Left lung (tissue), 10 donors: Measurements from ENCODE around the gene SELENOK. TPM values are rescaled to one million over a fixed set of nuclear protein-coding genes. Genes with fewer than 3 reads are reported as not detected.

Experiments
- ATAC-seq: fragments of 200-7000 bp; cut with Tn5 transposase; one replicate; pipeline ENCODE4 v1.9.1; 2020; ENCODE audit warnings: moderate library complexity
- DNase-seq, 4 donors: peaks; one replicate each; pipeline ENCODE4 v3.0.0-alpha.2; 2013 to 2020
- H3K27ac ChIP-seq, 2 donors: fragments of 200-600 bp; sonication (generic) in 1 of 2; one replicate each; pipeline versions ENCODE4 v1.5.0 to v1.8.0; 2020 to 2021
- H3K27me3 ChIP-seq, 2 donors: fragments of 200-600 bp; sonication (generic) in 1 of 2; one replicate each; pipeline versions ENCODE4 v1.5.0 to v1.8.0; 2020 to 2021
- H3K36me3 ChIP-seq, 2 donors: fragments of 200-600 bp; sonication (generic) in 1 of 2; one replicate each; pipeline versions ENCODE4 v1.5.0 to v1.8.0; 2020 to 2021
- H3K4me1 ChIP-seq, 2 donors: fragments of 200-600 bp; one replicate each; pipeline ENCODE4 v1.8.0; 2021
- H3K4me3 ChIP-seq, 2 donors: fragments of 200-600 bp; sonication (generic) in 1 of 2; one replicate each; pipeline versions ENCODE4 v1.5.0 to v1.8.0; 2020 to 2021; ENCODE audit warnings: mild to moderate bottlenecking in 1 of 2
- H3K9me3 ChIP-seq, 2 donors: fragments of 200-600 bp; sonication (generic) in 1 of 2; one replicate each; pipeline versions ENCODE4 v1.5.0 to v1.8.0; 2020 to 2021
- intact Hi-C, 2 donors: fragments of 100-400 bp; cut with DNase I; formaldehyde crosslinking; loops; one replicate each; pipeline versions ENCODE4 v1.11.2 to v1.14.2; 2022
- polyA plus RNA-seq, 6 donors: library from polyadenylated mRNA; unstranded; fragments of 120-200 nt; gene quantifications; one replicate each; pipeline ENCODE4 v1.2.1, GENCODE V29; 2013; ENCODE audit not compliant: insufficient read length in 6 of 6
- total RNA-seq, 2 donors: library from RNA; stranded (reverse); fragmentation: NEBNext Ultra II Directional; extraction: Animal tissue kit (Norgen Biotek cat#: 25700); gene quantifications; one replicate each; pipeline ENCODE4 v1.2.1, GENCODE V29; 2021
- TF ChIP-seq, protein P1 (sequence below), 2 donors: fragments of 200-600 bp; sonication (generic) in 1 of 2; IDR thresholded peaks; one replicate each; pipeline versions ENCODE4 v1.5.0 to v1.8.0; 2021; ENCODE audit warnings: antibody characterized with exemption in 2 of 2
- donor health status: DM: no; HTN: yes; CAD: no.
- donor health status: DM: no; HTN: no; CAD: no.

Gene SELENOK
- total and polyA plus RNA-seq, 8 donors: 34.7 to 59.7 (median 58.2) TPM

DNA sequence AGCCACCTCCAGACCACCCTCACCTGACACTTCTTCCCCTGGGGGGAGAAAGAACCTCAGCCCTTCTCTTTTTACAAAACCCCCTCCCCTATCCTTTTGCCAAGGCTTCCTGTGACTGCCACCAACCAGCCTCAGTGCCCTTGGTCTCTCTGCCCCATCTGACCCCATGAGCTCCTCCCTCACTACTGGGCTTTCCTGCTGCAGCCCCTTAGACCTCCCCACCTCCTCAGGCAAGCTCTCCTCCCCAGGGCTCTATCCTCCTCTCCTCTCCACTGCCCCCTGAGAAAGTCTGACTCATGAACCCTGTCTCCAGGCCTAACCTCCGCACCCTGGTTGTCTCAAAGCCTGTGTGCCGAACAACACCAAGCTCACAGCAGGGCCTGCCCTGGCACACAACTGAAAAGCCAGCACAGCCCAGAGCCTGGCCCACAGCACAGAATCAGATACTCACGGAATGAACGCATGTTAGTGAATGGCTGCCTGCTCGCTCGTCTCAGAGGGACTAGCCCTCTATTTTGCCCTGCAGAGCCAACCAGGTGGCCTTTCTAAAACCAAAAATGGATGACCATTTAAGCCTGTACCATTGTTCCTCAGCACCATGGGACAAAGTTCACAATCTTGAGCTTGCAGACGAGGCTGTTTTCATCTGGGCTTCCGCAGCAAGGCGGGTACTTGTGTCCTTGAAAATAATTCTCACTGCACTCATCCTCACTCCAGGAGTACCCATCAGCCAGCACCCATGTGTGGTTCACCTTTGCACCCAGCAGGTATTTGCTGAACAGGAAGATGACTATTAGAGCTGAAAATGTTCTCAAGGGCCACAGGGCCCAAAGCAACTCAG, 47.2 kb downstream of the SELENOK start:
- Histone ChIP-seq H3K27me3 (peaks cover 0 to 52% of the 10 kb centered on the region in 2 donors), H3K9me3 (no peaks in the 10 kb centered on the region), H3K27ac (no peak overlapping the region), H3K36me3 (no peaks in the 10 kb centered on the region), H3K4me1 (peaks cover 0 to 24% of the 10 kb centered on the region in 2 donors), H3K4me3 (no peak overlapping the region)
- ATAC-seq (no peak), DNase-seq (no peak)
- TF ChIP-seq, protein P1, sequence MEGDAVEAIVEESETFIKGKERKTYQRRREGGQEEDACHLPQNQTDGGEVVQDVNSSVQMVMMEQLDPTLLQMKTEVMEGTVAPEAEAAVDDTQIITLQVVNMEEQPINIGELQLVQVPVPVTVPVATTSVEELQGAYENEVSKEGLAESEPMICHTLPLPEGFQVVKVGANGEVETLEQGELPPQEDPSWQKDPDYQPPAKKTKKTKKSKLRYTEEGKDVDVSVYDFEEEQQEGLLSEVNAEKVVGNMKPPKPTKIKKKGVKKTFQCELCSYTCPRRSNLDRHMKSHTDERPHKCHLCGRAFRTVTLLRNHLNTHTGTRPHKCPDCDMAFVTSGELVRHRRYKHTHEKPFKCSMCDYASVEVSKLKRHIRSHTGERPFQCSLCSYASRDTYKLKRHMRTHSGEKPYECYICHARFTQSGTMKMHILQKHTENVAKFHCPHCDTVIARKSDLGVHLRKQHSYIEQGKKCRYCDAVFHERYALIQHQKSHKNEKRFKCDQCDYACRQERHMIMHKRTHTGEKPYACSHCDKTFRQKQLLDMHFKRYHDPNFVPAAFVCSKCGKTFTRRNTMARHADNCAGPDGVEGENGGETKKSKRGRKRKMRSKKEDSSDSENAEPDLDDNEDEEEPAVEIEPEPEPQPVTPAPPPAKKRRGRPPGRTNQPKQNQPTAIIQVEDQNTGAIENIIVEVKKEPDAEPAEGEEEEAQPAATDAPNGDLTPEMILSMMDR (IDR thresholded peaks at IDR 0.05): no peak
- intact Hi-C loops: no loop called here

DNA sequence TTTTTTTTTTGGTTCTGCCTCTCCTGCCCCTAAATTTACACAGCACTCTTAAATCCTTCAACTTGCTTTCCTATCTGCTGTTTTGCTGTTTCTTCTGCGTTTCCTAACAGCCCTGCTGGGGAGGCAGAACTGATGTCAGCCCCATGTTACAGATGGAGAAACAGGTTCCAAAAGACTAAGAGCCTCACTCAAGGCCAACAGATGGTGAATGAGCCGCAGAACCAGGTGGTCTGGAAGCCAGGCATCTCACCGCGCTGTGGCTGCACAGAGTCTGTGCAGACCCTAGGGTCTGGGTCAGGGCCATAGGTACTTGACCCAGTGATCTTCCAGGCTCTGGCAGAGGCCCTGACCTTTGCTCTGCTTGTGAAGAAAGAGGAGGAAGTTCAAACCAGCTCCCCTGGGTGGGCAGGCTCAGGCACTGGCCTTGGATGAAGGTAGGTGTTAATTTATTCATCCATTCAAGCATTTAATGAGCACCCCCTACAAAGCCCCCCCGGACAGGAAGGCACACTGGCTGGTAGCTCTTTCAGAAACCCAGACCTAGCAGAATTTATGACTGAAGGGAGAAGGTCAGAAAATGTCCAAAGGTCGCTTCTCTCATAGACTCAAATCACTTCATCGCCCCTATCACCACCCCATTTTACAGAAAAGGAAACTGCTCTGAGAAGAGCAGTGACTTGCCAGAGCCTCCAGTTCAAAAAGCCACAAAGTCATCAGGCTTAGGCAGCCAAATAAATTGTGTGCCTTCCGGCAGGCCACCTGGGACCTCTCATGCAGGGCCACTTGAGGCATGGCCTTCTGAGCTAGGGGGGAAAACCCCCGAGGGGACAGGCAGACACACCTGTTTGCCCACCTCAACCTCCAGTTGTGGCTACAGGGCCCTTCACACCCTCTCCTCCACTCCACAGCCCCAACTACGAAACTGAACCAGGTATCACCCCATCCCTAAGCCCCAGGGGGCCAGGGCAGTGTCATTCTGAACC, 48.2 kb downstream of the SELENOK start:
- Histone ChIP-seq H3K4me1 (peaks cover 0 to 24% of the 10 kb centered on the region in 2 donors), H3K36me3 (no peaks in the 10 kb centered on the region), H3K27ac (no peak overlapping the region), H3K4me3 (no peak overlapping the region), H3K27me3 (peaks cover 0 to 49% of the 10 kb centered on the region in 2 donors), H3K9me3 (no peaks in the 10 kb centered on the region)
- TF ChIP-seq, protein P1 (IDR thresholded peaks at IDR 0.05): no peak
- DNase-seq: no peak
- ATAC-seq: no peak
- intact Hi-C loops: no loop called here

DNA sequence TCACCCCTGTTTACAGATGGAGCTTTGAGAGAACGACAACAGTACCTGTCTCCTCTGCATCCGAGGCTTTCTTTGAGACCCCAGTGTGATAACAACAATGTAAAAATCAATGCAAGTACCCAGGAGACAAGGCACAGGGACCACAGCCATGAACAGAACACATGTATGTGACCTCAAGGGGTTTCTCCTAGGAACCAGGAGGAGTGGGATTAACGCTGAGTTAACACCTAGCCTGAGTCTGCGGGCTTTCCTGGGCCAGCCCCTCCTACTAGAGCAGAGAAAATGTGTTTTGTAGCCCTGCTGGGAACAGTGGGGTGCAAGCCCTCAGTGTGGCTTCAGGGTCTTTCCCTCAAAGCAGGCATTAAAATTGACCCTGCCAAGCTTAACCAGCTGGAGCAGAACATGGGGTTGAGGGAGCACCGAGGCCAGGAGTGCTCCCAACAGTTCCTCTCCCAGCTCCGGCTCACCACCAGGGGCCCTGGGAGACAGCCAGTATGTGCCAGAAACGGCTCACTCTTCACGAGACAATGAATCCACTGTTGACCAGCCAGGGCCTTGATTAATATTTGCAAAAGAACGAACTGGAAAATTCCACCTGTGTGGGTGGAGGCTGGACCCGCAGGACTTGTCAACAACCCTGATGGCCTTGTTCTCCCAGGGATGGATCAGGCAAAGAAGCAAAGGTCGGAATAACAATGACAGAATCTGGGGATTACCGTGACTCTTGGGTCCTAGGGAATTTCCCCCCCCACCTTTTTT, 49.0 kb downstream of the SELENOK start:
- H3K27me3 ChIP-seq: peaks cover 0 to 40% of the 10 kb centered on the region in 2 donors
- no peaks in the 10 kb centered on the region for H3K36me3 ChIP-seq
- H3K4me3 ChIP-seq: no peak overlapping the region
- no peak overlapping the region for H3K27ac ChIP-seq
- intact Hi-C loops: no loop called here
- DNase-seq: peak in 1 of 4 donors; percentile 64
- H3K4me1 ChIP-seq: peaks cover 0 to 24% of the 10 kb centered on the region in 2 donors
- peak; percentile 27 for ATAC-seq
- no peaks in the 10 kb centered on the region for H3K9me3 ChIP-seq
- TF ChIP-seq, protein P1 (IDR thresholded peaks at IDR 0.05): no peak

DNA sequence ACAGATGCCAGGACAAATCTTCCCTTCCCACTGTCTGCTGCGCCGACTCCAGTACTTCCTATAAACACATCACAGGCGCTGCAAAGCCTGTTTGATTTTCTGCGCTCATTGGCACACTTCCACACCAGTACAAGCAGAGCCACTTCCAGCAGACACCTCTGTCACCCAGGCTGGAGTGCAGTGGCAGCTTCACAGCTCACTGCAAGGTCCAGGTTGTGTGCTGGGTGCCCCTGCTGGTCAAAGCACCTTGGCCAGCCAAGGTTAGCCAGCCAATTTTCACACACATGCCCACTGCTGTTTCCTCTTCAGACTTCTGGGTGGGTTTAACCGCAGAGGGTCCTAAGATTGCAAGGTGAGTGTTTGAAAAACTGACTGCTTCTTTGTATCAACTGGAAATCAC, 50.4 kb downstream of the SELENOK start:
- no peak for DNase-seq
- TF ChIP-seq, protein P1 (IDR thresholded peaks at IDR 0.05): no peak
- Histone ChIP-seq H3K27me3 (peaks cover 0 to 27% of the 10 kb centered on the region in 2 donors), H3K9me3 (no peaks in the 10 kb centered on the region), H3K4me1 (peaks cover 0 to 20% of the 10 kb centered on the region in 2 donors), H3K27ac (no peak overlapping the region), H3K36me3 (no peaks in the 10 kb centered on the region), H3K4me3 (no peak overlapping the region)
- intact Hi-C loops: no loop called here
- no peak for ATAC-seq
